KMS-11 (cell line): ENCODE measurements around the gene OR9Q1.

ENCODE experiments used
- H2AFZ ChIP-seq: fragments of 200-600 bp; sonication (generic); 2 replicates; pipeline ENCODE4 v1.6.1; 2016; ENCODE audit warnings: antibody characterized with exemption, mixed run types, low read depth
- H3K27ac ChIP-seq: fragments of 200-600 bp; sonication (generic); 2 replicates; pipeline ENCODE4 v1.6.1; 2016; ENCODE audit warnings: mild to moderate bottlenecking, mixed run types
- H3K27me3 ChIP-seq: fragments of 200-600 bp; sonication (generic); 2 replicates; pipeline ENCODE4 v1.6.1; 2017; ENCODE audit warnings: mild to moderate bottlenecking, low read depth, mixed run types, moderate library complexity; ENCODE audit not compliant: insufficient read depth
- H3K36me3 ChIP-seq: fragments of 200-600 bp; sonication (generic); 2 replicates; pipeline ENCODE4 v1.6.1; 2017; ENCODE audit warnings: mild to moderate bottlenecking, mixed run types; ENCODE audit not compliant: insufficient read depth
- H3K4me1 ChIP-seq: fragments of 200-600 bp; sonication (generic); 2 replicates; pipeline ENCODE4 v1.6.1; 2016; ENCODE audit warnings: mild to moderate bottlenecking, low read depth, mixed run types; ENCODE audit not compliant: poor library complexity, severe bottlenecking
- H3K4me2 ChIP-seq: fragments of 200-600 bp; sonication (generic); 2 replicates; pipeline ENCODE4 v1.7.0; 2016; ENCODE audit warnings: mild to moderate bottlenecking, mixed run types
- H3K4me3 ChIP-seq: fragments of 200-600 bp; sonication (generic); IDR thresholded peaks from 2 replicates; pipeline ENCODE4 v1.6.1; 2017; ENCODE audit warnings: low read depth, low read length, mixed read lengths; ENCODE audit not compliant: insufficient read depth
- H3K79me2 ChIP-seq: fragments of 200-600 bp; sonication (generic); 2 replicates; pipeline ENCODE4 v1.6.1; 2016; ENCODE audit warnings: low read depth, mixed run types; ENCODE audit not compliant: insufficient read depth
- H3K9ac ChIP-seq: fragments of 200-600 bp; sonication (generic); 2 replicates; pipeline ENCODE4 v1.6.1; 2016; ENCODE audit warnings: mild to moderate bottlenecking, mixed run types
- H4K20me1 ChIP-seq: fragments of 200-600 bp; sonication (generic); 2 replicates; pipeline ENCODE4 v1.6.1; 2016; ENCODE audit warnings: mild to moderate bottlenecking, mixed run types; ENCODE audit not compliant: insufficient read depth
- CTCF ChIP-seq: fragments of 200-600 bp; sonication (generic); conservative IDR thresholded peaks from 2 replicates; pipeline ENCODE4 v1.6.1; 2017; ENCODE audit warnings: low read depth, mild to moderate bottlenecking, antibody characterized with exemption, low read length, moderate library complexity, mixed read lengths

OR9Q1 gene

GRCh38 chr11:58011771-58012170 is 11.9 kb upstream of the OR9Q1 start:
- Histone ChIP-seq H2AFZ (no peak overlapping the region), H3K4me1 (no peaks in the 10 kb centered on the region), H3K36me3 (no peaks in the 10 kb centered on the region), H3K27me3 (no peaks in the 10 kb centered on the region), H3K79me2 (no peaks in the 10 kb centered on the region), H3K4me2 (no peak overlapping the region), H3K9ac (no peak overlapping the region), H3K4me3 (no peak overlapping the region), H3K27ac (no peak overlapping the region), H4K20me1 (no peaks in the 10 kb centered on the region)
- no peak for TF ChIP-seq CTCF

- Histone ChIP-seq H3K9ac (no peak overlapping the region), H4K20me1 (no peaks in the 10 kb centered on the region), H3K36me3 (no peaks in the 10 kb centered on the region), H3K4me1 (no peaks in the 10 kb centered on the region), H3K4me3 (no peak overlapping the region), H2AFZ (no peak overlapping the region), H3K79me2 (no peaks in the 10 kb centered on the region), H3K27ac (no peak overlapping the region), H3K4me2 (no peak overlapping the region), H3K27me3 (no peaks in the 10 kb centered on the region)
- no peak for TF ChIP-seq CTCF
These were observed 965 bp downstream of the OR9Q1 start for GRCh38 chr11:58024601-58025091.

GRCh38 chr11:58027341-58027740 is 3.7 kb downstream of the OR9Q1 start:
- Histone ChIP-seq H3K79me2 (no peaks in the 10 kb centered on the region), H3K27ac (no peak overlapping the region), H3K4me3 (no peak overlapping the region), H3K36me3 (no peaks in the 10 kb centered on the region), H3K4me2 (no peak overlapping the region), H3K27me3 (no peaks in the 10 kb centered on the region), H4K20me1 (no peaks in the 10 kb centered on the region), H3K4me1 (no peaks in the 10 kb centered on the region), H3K9ac (no peak overlapping the region), H2AFZ (no peak overlapping the region)
- no peak for TF ChIP-seq CTCF

- H3K4me3 ChIP-seq = no peak overlapping the region
- H3K27ac ChIP-seq = no peak overlapping the region
- H4K20me1 ChIP-seq = no peaks in the 10 kb centered on the region
- no peak for TF ChIP-seq CTCF
- no peaks in the 10 kb centered on the region for H3K27me3 ChIP-seq
- H3K79me2 ChIP-seq = no peaks in the 10 kb centered on the region
- H2AFZ ChIP-seq = no peak overlapping the region
- no peak overlapping the region for H3K4me2 ChIP-seq
- no peak overlapping the region for H3K9ac ChIP-seq
- no peaks in the 10 kb centered on the region for H3K36me3 ChIP-seq
- no peaks in the 10 kb centered on the region for H3K4me1 ChIP-seq
These were observed 5.2 kb downstream of the OR9Q1 start for GRCh38 chr11:58028687-58029411.
